Hepatocyte (in vitro differentiated cells): Measurements from ENCODE around the gene IRAG1.

Experiments
- CTCF ChIP-seq: fragments of 200-600 bp; sonication (generic); IDR thresholded peaks from 2 replicates; pipeline ENCODE4 v1.5.1; 2016; ENCODE audit warnings: antibody characterized with exemption, mild to moderate bottlenecking; ENCODE audit not compliant: poor library complexity
- EZH2 ChIP-seq: fragments of 200-600 bp; sonication (generic); IDR thresholded peaks from 2 replicates; pipeline ENCODE4 v1.6.1; 2016; ENCODE audit warnings: antibody characterized with exemption, mild to moderate bottlenecking, borderline replicate concordance

GRCh38 chr11:10669258-10670033 is 24.1 kb downstream of the IRAG1 start:
- TF ChIP-seq CTCF: no peak
- TF ChIP-seq EZH2: no peak
